Stimulated activated naive CD4-positive, alpha-beta T cell treated with Interleukin-2 at 50 U/mL for 16 hours (primary cell): ENCODE data around the gene ATP6V1G1.
"Not testable (repeated sequence)": the region's sequence is repeated elsewhere in the genome, so short reads cannot be mapped to it uniquely, and the experiment has no call there.

ENCODE experiments used
- DNase-seq: peaks from one replicate; lab custom pipeline; 2025; lab: John Stamatoyannopoulos, UW

Gene ATP6V1G1

GRCh38 chr9:114587345-114588202, at the start of gene ATP6V1G1:
Gene ATP6V1G1 (plus strand): TSS chr9:114587769. CDS start chr9:114587839, 70 bp downstream.
- peak; percentile 100 for DNase-seq

DNA sequence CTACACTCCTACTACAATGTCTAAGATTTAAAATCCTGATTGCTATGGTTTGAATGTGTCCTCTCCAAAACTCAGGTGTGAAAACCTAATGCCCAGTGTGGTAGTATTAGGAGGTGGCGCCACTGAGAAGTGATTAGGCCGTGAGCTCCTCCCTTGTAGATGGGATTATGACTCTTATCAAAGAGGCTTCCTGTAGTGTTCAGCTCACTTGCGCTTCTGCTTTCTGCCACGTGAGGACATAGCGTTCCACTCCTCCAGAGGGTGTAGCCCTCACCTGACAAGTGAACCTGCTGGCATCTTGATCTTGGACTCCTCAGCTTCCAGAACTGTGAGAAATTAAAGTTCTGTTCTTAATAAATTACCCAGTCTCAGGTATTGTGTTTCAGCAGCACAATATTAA, 49.3 kb upstream of the ATP6V1G1 start:
- no peak for DNase-seq

GRCh38 chr9:114539701-114540380, 47.7 kb upstream of the ATP6V1G1 start:
- no peak for DNase-seq

DNA sequence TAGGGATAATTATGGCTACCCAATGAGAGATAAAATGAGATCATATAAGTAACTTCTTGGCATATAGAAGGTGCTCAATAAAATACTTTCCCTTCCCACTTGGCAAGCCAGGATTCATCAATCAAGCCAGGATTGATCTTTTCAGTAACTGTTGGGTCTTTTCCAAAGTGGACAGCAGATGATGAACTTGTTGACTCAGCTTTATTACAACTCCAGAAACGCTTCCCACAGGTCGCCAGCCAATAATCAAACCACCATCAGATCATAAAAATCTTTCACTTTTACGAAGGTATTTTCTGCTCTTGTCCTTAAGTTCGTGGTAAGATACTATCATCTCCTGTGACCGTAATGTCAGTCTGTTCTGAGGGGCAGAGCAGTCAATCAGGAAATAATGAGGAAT, 42.5 kb upstream of the ATP6V1G1 start:
- no peak for DNase-seq

GRCh38 chr9:114546851-114547250, 40.7 kb upstream of the ATP6V1G1 start:
- no peak for DNase-seq

GRCh38 chr9:114549697-114550330, 37.8 kb upstream of the ATP6V1G1 start:
- DNase-seq: no peak

- no peak for DNase-seq
Observed at GRCh38 chr9:114551750-114552685, 35.6 kb upstream of the ATP6V1G1 start.

DNA sequence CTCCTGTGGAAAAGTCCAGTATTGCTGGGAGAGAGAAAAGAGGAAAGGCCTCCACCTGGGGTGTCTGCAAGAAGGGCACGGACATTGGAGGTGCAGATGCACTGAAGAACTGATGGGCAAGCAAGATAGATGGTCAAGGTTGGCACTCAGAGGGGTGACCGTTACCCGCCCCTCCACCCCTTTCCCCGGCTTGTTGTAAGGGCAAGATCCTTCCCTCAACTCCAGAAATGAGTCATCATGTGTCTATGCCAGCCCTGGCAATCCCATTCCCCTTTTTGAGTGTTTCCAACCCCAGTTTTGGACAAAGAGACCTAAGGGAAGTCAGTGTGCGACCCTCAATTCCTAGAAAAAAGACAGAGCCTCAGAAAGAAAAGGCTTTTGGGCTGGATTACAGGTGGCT, 34.9 kb upstream of the ATP6V1G1 start:
- DNase-seq: no peak

GRCh38 chr9:114553202-114553601, 34.4 kb upstream of the ATP6V1G1 start:
- no peak for DNase-seq

DNA sequence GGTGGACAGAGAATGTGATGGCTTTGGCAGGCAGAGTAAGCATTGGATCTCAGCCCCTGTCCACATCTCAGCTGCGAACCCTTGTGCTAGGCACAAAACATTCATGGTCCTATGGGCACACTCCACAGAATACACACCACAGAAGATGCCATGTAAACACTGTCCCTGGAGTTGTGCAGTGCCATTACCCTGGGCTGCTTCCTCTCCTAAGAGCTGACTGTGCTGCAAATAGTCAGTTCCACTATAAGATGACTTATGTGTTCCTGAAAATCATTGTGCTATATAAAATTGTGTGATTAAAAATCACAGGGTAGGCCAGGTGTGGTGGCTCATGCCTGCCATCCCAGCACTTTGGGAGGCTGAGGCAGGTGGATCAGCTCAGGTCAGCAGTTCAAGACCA, 31.9 kb upstream of the ATP6V1G1 start:
- DNase-seq: no peak

- DNase-seq: no peak
Observed at GRCh38 chr9:114558027-114558675, 29.4 kb upstream of the ATP6V1G1 start.

- DNase-seq: no peak
Observed at GRCh38 chr9:114559830-114560513, 27.6 kb upstream of the ATP6V1G1 start.

GRCh38 chr9:114560956-114561355, 26.6 kb upstream of the ATP6V1G1 start:
- DNase-seq: no peak

GRCh38 chr9:114561771-114562170, 25.8 kb upstream of the ATP6V1G1 start:
- no peak for DNase-seq

- no peak for DNase-seq
Observed at GRCh38 chr9:114565204-114565603, 22.4 kb upstream of the ATP6V1G1 start.

DNA sequence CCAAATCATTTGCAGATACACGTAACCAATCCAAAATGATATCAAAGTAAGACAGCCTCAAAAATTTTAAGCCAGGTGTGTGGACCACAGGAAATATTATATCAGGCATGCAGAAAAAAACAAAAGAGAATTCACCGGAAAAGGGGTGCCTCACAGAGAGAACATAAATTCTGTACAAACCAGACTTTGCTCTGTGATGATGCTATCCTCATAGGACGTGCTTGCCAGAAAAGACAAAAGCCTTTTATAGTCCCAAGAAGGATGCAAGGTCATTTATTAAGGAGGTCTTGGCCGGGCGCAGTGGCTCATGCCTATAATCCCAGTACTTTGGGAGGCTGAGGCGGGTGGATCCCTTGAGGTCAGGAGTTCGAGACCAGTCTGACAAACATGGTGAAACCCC, 16.8 kb upstream of the ATP6V1G1 start:
- no peak for DNase-seq

DNA sequence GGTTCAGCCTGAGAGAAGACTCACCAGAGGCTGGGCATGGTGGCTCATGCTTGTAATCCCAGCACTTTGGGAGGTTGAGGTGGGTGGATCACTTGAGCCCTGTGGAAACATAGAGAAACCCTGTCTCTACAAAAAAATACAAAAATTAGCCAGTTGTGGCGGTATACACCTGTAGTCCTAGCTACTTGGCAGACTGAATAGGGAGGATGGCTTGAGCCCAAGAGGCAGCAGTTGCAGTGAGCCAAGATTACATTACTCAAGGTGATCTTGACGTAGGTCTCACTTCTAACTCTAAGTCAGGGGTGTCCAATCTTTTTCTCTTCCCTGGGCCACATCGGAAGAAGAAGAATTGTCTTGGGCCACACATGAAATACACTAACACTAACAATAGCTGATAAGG, 16.2 kb upstream of the ATP6V1G1 start:
- DNase-seq: no peak

DNA sequence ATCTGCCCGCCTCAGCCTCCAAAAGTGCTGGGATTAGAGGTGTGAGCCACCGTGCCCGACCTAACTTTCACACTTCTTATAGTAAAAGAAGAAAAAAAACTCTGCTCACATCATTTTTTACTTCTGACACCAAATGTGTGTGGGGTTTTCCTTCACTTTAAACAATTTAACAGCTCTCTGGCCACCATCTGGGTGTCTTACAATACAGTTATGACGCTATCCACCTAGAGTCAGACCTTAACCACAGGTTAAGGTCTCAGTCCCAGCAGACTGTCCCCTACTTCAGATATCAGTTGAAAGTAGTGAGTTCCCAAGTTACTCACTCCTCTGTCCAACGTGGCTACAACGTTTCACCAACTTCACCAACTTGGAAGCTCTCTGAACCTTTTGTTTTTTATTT, 15.4 kb upstream of the ATP6V1G1 start:
- no peak for DNase-seq

DNA sequence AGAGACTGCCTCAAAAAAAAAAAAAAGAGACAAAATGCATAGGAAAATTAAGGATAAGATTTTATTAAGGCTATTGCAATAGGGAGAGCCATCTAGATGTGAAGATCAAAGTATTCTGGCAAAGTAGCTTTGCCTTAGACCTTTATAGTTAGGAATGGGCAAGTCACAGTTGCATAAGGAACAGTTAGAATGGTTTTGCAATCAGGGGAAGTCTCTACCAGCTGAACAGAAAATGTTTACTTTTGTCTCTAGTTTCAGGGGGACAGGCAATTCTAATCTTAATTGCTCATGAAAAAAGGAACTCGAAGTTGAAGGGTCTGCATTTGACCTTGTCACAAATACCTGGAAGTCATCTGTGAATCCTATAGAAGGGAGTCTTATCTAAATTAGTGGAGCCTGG, 13.1 kb upstream of the ATP6V1G1 start:
- no peak for DNase-seq

- DNase-seq: not testable (repeated sequence)
Observed at GRCh38 chr9:114576779-114577178, 10.8 kb upstream of the ATP6V1G1 start.

GRCh38 chr9:114578134-114578533, 9.4 kb upstream of the ATP6V1G1 start:
- not testable (repeated sequence) for DNase-seq
